DMS53 treated with DMSO at 0.1 percent for 48 hours (cell line): ENCODE data around the gene HIVEP3.

ENCODE experiments used
- DNase-seq: peaks from one replicate; lab custom pipeline; 2025; ENCODE audit not compliant: unreplicated experiment; lab: John Stamatoyannopoulos, UW

Gene HIVEP3

DNA sequence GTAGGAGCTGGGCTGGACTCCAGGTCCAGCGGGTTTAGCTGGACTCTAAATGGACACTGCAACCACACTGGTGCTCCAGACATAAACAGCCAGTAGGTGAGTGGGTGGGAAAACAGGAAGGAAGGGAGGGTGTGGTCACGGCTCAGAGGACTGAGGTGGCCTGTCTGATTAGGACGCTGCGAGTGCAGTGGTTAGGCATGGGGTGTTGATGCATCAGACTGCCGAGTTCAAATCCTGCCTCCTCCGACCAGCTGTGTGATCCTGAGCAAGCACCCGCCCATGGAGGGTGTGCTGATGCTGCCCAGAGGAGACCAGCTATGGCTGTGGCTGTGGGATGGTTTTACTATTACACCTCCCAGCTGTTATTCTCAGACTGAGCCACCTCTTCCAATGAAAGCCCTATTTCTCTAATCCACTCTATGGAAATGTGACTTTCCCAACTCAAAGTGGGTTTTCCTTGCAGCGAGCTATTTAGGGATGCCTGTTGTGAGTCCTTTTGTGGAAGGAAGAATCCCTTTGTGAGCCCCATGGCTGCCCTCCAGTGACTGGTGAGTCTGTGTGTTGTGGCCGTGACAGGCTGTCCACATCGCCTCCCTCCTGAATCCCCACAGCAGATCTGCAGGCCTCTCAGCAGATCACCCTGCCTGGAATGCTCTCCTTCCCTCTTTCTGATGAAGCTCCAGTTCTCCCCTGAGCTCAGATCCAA lies 377.7 kb downstream of the HIVEP3 start:
- DNase-seq, result no peak

DNA sequence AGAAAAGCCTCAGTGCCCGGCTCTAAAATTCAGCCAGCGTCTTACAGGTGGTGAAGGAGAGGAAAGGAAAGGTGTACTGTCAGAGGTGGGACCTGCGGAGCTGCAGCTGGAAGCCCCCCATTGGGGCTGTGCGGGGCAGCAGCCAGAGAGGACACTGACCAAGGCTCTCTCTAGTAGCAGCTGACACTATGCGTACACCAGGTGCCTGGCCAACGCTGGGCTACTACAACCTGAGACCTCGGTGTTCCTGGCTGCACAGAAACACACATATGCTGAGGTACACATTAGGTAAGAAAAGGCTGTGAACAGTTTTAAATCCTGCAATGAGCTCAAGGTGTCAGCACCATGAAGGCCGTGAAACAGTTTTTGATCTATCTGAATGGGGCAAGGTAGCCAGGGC lies 378.7 kb downstream of the HIVEP3 start:
- DNase-seq, result no peak

DNA sequence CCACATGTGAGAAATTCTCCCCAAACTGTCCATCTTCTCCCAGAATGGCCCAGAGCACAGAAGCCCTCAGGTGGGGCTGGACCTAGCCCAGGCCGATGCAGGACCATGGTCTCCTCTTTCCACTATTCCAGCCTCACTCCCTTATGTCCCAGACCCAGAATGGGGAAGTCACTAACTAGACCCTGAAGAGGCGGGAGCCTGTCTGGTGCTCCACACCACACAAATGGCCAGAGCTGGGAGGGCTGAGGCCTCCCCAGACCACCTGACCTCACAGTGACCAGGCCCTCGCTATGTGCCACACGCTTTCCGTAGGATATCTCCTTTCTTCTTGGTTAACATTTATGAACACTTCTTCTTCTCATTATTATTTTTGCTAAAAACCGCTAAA lies 379.3 kb downstream of the HIVEP3 start:
- DNase-seq, result no peak

DNA sequence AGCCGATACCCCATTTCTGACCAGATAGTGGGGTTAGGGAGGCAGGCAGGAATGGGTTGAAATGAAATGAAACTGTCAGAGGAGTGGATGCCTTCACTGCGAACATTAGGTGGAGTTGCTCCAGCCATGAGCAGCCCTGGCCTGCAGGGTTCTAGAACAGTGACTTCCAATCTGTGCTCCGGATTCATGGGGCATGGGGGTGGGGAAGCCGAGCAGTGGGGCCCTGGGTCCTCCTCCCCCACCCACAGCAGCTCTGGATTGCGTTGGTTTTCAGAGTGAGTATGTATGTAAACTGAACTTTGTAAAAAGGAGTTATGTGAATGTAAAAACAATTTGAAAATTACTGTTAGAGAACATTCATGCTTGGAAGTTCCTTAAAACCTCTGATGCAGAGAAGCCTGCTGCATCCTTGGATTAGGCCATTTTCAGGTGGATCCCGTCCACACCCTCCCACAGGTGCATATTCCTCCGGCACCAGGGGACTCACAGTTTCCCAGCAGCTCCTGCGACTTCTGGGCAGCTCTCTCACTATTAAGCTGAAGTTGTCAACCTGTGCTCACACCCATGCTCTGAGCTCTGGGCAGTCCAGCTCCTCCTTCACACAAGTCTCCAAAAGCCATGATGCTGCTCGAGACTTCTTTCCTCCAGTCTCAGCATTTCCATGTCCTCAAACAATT lies 379.8 kb downstream of the HIVEP3 start:
- DNase-seq, result no peak

GRCh38 chr1:41537788-41538351 lies 380.9 kb downstream of the HIVEP3 start:
- DNase-seq, result peak; percentile 56

DNA sequence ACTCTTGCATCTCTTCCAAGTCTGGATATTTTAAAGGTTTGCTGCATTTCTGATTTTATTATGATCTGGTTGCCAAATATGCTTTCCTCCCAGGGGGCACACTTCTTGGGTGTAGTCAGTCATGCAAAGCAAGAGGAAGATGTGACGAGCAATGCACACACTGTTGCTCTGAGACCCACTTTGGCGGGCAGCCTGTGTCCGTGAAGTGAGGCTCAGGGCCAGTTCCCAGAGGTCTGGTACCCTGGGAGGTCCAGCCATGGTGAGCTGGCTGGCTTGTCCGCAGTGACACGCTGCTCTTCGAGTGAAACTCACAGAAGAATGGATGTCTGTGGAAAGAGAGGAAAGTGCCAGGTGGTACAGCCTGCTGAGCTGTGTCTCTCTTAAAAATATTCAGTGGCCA lies 381.5 kb downstream of the HIVEP3 start:
- DNase-seq, result no peak

- no peak for DNase-seq
Measured at GRCh38 chr1:41536361-41536802, 382.3 kb downstream of the HIVEP3 start.

- DNase-seq, result no peak
Measured at GRCh38 chr1:41535716-41536115, 383.0 kb downstream of the HIVEP3 start.

DNA sequence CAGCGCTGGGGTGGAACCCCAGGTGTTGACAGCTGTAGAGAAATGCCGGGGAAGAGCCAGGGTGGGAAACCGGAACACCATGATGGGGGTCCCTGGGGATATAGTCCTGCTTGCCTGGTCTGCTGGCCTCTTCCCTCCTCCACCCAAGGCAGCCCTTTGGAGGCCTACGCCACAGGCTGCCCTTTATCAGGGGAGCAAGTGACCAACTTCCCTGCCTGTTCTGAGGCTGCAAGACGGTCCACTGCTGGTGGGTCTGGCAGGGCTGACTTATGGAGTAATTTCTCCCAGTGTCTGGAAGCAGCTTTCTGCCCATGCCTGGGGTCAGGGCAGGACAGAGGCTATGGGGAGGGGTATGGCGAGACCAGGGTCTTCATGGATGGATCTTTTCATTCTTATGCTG lies 383.4 kb downstream of the HIVEP3 start:
- no peak for DNase-seq

DNA sequence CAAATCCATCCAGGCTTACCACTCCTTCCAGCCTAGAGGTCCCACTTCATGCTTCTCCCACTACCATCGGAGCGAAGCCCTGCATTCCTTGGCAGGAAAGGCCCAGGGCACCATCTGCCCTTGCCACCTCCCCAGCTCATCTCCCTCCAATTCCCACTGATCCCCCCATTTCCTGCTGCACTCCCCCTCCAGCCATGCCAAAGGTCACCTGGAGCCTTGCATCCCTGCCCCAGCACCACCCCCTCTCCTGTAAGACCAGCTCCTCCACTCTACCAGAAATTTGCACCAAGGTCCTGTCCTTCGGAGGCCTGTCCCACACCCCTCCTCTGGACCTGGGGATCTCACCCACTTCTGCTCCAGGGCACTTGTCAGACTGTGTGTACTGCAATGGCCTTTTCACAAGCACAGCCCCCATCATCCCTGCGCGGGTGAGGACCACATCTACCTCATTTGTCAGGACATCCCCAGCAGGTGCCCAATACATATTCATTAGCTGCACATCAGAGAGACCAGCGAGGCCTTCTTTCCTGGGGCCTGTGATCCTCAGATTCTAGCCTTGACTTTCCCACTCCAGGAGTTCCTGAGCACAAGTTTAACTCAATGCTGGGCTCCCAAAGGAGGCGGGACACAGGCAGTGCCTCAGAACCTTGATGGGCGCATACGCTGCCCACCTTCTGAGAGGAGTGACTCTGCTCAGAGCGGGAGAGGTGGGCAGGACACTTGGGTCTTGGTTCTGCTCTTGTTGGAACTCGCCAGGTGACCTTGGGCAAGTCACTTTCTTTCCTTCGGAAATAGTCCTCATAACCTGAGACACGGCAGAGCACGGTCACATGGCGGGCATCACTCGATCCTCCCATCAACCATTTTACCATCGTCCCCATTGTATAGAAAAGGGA lies 384.3 kb downstream of the HIVEP3 start:
- DNase-seq, result no peak

DNA sequence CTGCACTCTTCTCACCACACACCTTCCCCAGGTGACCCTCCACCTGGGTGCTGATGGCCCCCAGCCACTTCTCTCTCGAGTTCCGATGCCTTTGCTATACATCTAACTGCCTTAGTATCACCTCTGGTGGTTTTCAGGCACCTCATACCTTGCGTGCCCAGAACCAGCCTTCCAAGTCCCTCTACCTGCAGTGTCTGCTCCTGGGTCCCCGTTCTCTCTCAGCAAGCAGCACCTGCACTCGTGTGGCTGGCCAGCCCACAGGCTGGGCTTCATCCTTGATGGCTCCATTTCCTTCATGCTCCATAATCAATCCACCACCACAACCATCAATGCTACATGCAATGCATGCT lies 385.0 kb downstream of the HIVEP3 start:
- DNase-seq, result no peak

GRCh38 chr1:41533016-41533730 lies 385.5 kb downstream of the HIVEP3 start:
- DNase-seq, result no peak

DNA sequence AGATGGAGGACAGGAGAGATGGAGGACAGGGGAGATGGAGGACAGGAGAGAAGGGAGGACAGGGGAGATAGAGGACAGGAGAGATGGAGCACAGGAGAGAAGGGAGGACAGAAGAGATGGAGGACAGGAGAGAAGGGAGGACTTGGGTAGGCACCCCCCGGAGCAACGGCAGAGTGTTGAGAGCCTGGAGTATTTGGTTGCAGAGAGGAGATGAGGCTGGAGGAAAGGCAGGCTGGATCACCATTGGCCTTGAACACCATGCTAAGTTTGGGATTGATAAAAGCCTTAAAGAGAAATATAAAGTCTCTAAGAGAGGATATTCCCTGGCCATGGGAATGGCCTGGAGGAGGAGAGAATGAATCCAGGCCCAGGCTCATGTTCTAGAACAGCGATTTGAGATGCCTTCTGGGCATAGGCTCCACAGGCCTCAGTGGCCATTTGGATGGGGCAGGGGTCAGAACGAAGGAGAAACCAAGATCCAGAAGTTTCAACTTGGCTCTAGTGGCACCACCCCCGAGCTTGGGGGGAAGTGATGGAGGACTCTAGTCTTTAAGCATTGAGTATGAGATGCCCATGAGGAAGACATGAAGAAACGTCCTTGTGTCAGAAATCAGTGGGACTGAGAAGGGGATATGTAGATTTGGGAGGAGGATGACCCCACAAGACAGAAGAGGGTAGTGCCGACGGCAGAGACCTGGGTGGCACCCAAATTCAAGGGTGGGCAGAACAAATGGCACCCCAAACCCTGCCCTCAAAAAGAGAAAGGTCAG lies 386.3 kb downstream of the HIVEP3 start:
- DNase-seq, result no peak

GRCh38 chr1:41530411-41530810 lies 388.3 kb downstream of the HIVEP3 start:
- DNase-seq, result no peak

- DNase-seq, result no peak
Measured at GRCh38 chr1:41529621-41530395, 388.9 kb downstream of the HIVEP3 start.

DNA sequence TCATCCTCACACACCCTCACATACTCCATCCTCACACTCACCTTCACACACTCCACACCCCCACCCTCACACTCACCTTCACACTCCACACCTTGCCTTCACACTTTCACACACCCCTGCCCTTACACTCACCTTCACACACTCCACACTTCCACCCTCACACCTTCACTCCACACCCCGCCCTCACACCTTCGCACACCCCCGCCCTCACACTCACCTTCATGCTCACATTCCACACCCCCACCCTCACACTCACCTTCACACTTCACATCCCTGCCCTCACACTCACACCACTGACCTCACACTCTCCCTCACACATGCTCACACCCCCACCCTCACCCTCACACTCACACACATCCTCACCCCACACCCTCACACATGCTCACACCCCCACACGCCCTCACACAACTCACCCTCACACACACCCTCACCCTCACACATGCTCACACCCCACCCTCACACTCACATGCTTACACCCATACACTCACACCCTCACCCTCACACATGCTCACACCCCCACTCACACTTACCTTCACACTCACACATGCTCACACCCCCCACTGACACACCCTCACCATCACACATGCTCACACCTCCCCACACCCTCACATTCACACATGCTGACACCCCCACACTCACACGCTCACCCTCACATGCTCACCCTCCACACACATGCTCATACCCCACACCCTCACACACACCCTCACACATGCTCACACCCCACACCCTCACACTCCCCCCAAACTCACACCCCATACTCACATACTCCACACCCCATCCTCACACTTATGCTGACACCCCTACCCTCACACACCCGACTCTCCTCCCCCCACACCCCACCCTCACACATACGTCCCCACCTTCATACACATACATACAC lies 389.8 kb downstream of the HIVEP3 start:
- DNase-seq, result no peak

DNA sequence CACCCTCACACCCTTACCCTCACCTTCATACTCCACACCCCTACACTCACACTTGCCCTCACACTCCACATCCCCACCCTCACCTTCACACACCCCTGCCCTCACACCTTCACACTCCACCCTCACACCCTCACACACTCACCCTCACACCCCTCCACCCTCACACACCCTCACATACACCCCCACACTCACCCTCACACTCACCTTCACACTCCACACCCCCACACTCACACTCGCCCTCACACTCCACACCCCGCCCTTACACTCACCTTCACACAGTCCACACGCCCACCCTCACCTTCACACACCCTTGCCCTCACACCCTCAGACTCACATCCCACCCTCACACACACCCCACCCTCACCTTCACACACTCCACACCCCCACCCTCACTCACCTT lies 390.6 kb downstream of the HIVEP3 start:
- DNase-seq, result no peak

DNA sequence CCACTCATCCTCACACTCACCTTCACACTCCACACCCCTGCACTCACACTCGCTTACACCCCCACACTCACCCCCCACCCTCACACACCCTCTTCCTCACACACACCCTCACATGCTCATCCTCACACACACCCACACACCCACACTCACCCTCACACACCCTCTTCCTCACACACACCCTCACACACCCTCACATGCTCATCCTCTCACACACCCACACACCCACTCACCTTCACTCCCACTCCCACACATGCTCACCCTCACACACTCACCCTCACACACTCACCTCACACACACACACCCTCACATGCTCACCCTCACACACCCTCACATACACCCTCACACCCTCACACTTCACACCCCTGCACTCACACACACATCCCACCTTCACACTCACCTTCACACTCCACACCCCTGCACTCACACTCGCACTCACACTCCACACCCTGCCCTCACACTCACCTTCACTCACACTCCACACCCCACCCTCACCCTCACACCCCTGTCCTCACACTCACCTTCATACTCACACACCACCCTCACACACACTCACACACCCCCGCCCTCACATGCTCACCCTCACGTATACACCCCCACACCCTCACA lies 391.7 kb downstream of the HIVEP3 start:
- DNase-seq, result no peak
